ENCODE measurements around the gene KCNQ1OT1.

GRCh38 chr11:2655016-2655719 is 44.6 kb downstream of the KCNQ1OT1 start:
- TF ChIP-seq, protein P1, sequence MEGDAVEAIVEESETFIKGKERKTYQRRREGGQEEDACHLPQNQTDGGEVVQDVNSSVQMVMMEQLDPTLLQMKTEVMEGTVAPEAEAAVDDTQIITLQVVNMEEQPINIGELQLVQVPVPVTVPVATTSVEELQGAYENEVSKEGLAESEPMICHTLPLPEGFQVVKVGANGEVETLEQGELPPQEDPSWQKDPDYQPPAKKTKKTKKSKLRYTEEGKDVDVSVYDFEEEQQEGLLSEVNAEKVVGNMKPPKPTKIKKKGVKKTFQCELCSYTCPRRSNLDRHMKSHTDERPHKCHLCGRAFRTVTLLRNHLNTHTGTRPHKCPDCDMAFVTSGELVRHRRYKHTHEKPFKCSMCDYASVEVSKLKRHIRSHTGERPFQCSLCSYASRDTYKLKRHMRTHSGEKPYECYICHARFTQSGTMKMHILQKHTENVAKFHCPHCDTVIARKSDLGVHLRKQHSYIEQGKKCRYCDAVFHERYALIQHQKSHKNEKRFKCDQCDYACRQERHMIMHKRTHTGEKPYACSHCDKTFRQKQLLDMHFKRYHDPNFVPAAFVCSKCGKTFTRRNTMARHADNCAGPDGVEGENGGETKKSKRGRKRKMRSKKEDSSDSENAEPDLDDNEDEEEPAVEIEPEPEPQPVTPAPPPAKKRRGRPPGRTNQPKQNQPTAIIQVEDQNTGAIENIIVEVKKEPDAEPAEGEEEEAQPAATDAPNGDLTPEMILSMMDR (IDR thresholded peaks at IDR 0.05; ENCODE audit: low read depth, low read length, missing input control): no peak
- TF ChIP-seq, protein P2, sequence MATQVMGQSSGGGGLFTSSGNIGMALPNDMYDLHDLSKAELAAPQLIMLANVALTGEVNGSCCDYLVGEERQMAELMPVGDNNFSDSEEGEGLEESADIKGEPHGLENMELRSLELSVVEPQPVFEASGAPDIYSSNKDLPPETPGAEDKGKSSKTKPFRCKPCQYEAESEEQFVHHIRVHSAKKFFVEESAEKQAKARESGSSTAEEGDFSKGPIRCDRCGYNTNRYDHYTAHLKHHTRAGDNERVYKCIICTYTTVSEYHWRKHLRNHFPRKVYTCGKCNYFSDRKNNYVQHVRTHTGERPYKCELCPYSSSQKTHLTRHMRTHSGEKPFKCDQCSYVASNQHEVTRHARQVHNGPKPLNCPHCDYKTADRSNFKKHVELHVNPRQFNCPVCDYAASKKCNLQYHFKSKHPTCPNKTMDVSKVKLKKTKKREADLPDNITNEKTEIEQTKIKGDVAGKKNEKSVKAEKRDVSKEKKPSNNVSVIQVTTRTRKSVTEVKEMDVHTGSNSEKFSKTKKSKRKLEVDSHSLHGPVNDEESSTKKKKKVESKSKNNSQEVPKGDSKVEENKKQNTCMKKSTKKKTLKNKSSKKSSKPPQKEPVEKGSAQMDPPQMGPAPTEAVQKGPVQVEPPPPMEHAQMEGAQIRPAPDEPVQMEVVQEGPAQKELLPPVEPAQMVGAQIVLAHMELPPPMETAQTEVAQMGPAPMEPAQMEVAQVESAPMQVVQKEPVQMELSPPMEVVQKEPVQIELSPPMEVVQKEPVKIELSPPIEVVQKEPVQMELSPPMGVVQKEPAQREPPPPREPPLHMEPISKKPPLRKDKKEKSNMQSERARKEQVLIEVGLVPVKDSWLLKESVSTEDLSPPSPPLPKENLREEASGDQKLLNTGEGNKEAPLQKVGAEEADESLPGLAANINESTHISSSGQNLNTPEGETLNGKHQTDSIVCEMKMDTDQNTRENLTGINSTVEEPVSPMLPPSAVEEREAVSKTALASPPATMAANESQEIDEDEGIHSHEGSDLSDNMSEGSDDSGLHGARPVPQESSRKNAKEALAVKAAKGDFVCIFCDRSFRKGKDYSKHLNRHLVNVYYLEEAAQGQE (IDR thresholded peaks at IDR 0.05): no peak
- TF ChIP-seq ZBTB33 (IDR thresholded peaks at IDR 0.05): no peak
- TF ChIP-seq YY1 (IDR thresholded peaks at IDR 0.05): no peak
- TF ChIP-seq FOXA1 (IDR thresholded peaks at IDR 0.05): no peak
- no peak for TF ChIP-seq HNF4A (conservative IDR thresholded peaks at IDR 0.05)
- TF ChIP-seq TAF1 (conservative IDR thresholded peaks at IDR 0.05): no peak
- no peak for TF ChIP-seq MAX (IDR thresholded peaks at IDR 0.05)
- TF ChIP-seq, protein P3, sequence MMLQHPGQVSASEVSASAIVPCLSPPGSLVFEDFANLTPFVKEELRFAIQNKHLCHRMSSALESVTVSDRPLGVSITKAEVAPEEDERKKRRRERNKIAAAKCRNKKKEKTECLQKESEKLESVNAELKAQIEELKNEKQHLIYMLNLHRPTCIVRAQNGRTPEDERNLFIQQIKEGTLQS (IDR thresholded peaks at IDR 0.05): no peak
- TF ChIP-seq RAD21 (IDR thresholded peaks at IDR 0.05): no peak
